GM12878 (cell line): ENCODE measurements around the gene MPHOSPH9. TPM values are rescaled to one million over a fixed set of nuclear protein-coding genes. Genes with fewer than 3 reads are reported as not detected.
"Not testable (repeated sequence)": the region's sequence is repeated elsewhere in the genome, so short reads cannot be mapped to it uniquely, and the experiment has no call there.

ENCODE experiments used
- ATAC-seq: fragments of 200-7000 bp; cut with Tn5 transposase; 3 replicates; pipeline ENCODE4 v1.9.1; 2020; ENCODE audit warnings: mild to moderate bottlenecking, moderate library complexity
- BruUV-seq: library from RNA; stranded (reverse); fragments of 400-500 nt; replicated peaks from 2 replicates; lab custom pipeline; 2021; lab: Mats Ljungman, UMichigan
- CTCF ChIA-PET: fragments of 300-600 bp; sonication (Branson Sonifier 250); formaldehyde crosslinking; extraction: SDS; loops from one replicate; lab custom pipeline; 2021; ENCODE audit warnings: inconsistent platforms; lab: Yijun Ruan, JAX
- POLR2A ChIA-PET: fragments of 350-600 bp; formaldehyde crosslinking; extraction: SDS; loops from one replicate; lab custom pipeline; 2021; ENCODE audit warnings: inconsistent platforms; lab: Charles Lee
- RAD21 ChIA-PET: fragments of 300-600 bp; sonication (Branson Sonifier 250); formaldehyde crosslinking; loops from one replicate; lab custom pipeline; 2023; ENCODE audit warnings: antibody characterized with exemption; ENCODE audit not compliant: unreplicated experiment; lab: Charles Lee
- SMC1A ChIA-PET: fragments of 300-600 bp; sonication (Branson Sonifier 250); formaldehyde crosslinking; loops from one replicate; lab custom pipeline; 2023; ENCODE audit not compliant: unreplicated experiment, uncharacterized antibody; lab: Charles Lee
- DNase-seq: peaks from one replicate; pipeline ENCODE4 v3.0.0-alpha.2; 2011; ENCODE audit warnings: low read depth, low spot score
- FAIRE-seq: peaks from 3 replicates; lab custom pipeline; 2011; peaks lifted over from hg19 to GRCh38; lab: Jason Lieb, UNC
- H2AFZ ChIP-seq: 2 replicates; pipeline ENCODE4 v1.6.0; 2011; ENCODE audit warnings: low read depth, low read length, control low read depth; ENCODE audit not compliant: control insufficient read depth
- H3K27ac ChIP-seq: 2 replicates; pipeline ENCODE4 v1.5.1; 2011; ENCODE audit warnings: control low read depth; ENCODE audit not compliant: control insufficient read depth, insufficient read depth
- H3K27me3 ChIP-seq, 2 experiments: replicated peaks in 1 of 2; 2 replicates each; pipeline versions ENCODE4 v1.6.0 to v1.6.1; 2011; ENCODE audit warnings: low read length in 1 of 2; ENCODE audit not compliant: control insufficient read depth in 2 of 2, insufficient read depth in 2 of 2
- H3K36me3 ChIP-seq, 2 experiments: 2 replicates each; pipeline ENCODE4 v1.5.1; 2011; ENCODE audit warnings: low read length in 1 of 2; ENCODE audit not compliant: control insufficient read depth in 2 of 2, insufficient read depth in 2 of 2
- H3K4me1 ChIP-seq: 2 replicates; pipeline ENCODE4 v1.6.1; 2011; ENCODE audit warnings: mild to moderate bottlenecking, low read length, moderate library complexity, mixed read lengths; ENCODE audit not compliant: control insufficient read depth, insufficient read depth
- H3K4me2 ChIP-seq: 2 replicates; pipeline ENCODE4 v1.6.0; 2011; ENCODE audit warnings: control low read depth; ENCODE audit not compliant: control insufficient read depth, insufficient read depth
- H3K4me3 ChIP-seq: fragments of 200-600 bp; sonication (generic); 2 replicates; pipeline ENCODE4 v1.5.1; 2016
- H3K79me2 ChIP-seq: 2 replicates; pipeline ENCODE4 v1.6.0; 2011; ENCODE audit warnings: low read length; ENCODE audit not compliant: control insufficient read depth, insufficient read depth
- H3K9ac ChIP-seq: 2 replicates; pipeline ENCODE4 v1.8.0; 2011; ENCODE audit warnings: low read length, control low read depth, mixed read lengths; ENCODE audit not compliant: control insufficient read depth, insufficient read depth
- H3K9me3 ChIP-seq: replicated peaks from 3 replicates; pipeline ENCODE4 v1.5.1; 2011; ENCODE audit warnings: mild to moderate bottlenecking, low read length; ENCODE audit not compliant: control insufficient read depth, insufficient read depth
- H4K20me1 ChIP-seq: 2 replicates; pipeline ENCODE4 v1.6.0; 2011; ENCODE audit not compliant: control insufficient read depth, insufficient read depth
- RFX5 ChIP-seq: IDR thresholded peaks from 2 replicates; pipeline ENCODE4 v1.6.1; 2011; ENCODE audit warnings: low read depth, low read length, improper control_type of control experiment
- SREBF1 ChIP-seq: IDR thresholded peaks from 2 replicates; pipeline ENCODE4 v1.6.1; 2012; ENCODE audit warnings: mild to moderate bottlenecking, low read length
- ZSCAN29 ChIP-seq: fragments of 450-650 bp; IDR thresholded peaks from 2 replicates; pipeline ENCODE4 v1.6.1; 2017; ENCODE audit warnings: mild to moderate bottlenecking, moderate library complexity
- WGBS: methylation state at CpG from one replicate; pipeline ENCODE4 v1.1.6; 2016; ENCODE audit warnings: low lambda C conversion rate; ENCODE audit not compliant: insufficient replicate concordance, insufficient coverage; ENCODE audit errors: missing lambda C conversion rate; 5-methylcytosine and 5-hydroxymethylcytosine counted together
- in situ Hi-C: fragments of 300-500 bp; cut with MboI; formaldehyde crosslinking; loops from 9 replicates; pipeline ENCODE4 v1.14.3; 2018; ENCODE audit warnings: mixed read lengths
- intact Hi-C: fragments of 100-400 bp; cut with micrococcal nuclease; formaldehyde crosslinking; loops from one replicate; pipeline ENCODE4 v1.14.2; 2022; ENCODE audit not compliant: unreplicated experiment
- polyA plus RNA-seq, 11 experiments: library from polyadenylated mRNA; depleted of rRNA in 4 of 11; unstranded in 6 of 11; stranded (reverse) in 5 of 11; fragments of >200 nt; fragmentation: Nextera tagmentation in 4 of 11; fragmentation: Illumina TruSeq in 1 of 11; extraction: Ambion mirVana in 4 of 11; extraction: Trizol in 1 of 11; gene quantifications; 1 replicate in 1 of 11; 2 replicates in 10 of 11; pipeline versions ENCODE4 v1.2.1 to v1.2.3, GENCODE V29; 2011 to 2016; ENCODE audit warnings: inconsistent platforms in 2 of 11, missing spikeins in 2 of 11, low read depth in 1 of 11
- total RNA-seq, 4 experiments: library from RNA; depleted of rRNA in 3 of 4; stranded (reverse); fragments of >200 nt in 3 of 4; fragmentation: Illumina TruSeq in 1 of 4; extraction: Trizol in 1 of 4; gene quantifications; 2 replicates each; pipeline versions ENCODE4 v1.2.1 to v1.2.3, GENCODE V29; 2013 to 2021
- TF ChIP-seq, protein P1 (sequence below): fragments of 450-650 bp; formaldehyde crosslinking; IDR thresholded peaks from 2 replicates; pipeline ENCODE4 v1.4.0; 2022; ENCODE audit warnings: mild to moderate bottlenecking, moderate library complexity
- TF ChIP-seq, protein P2 (sequence below): IDR thresholded peaks from 2 replicates; pipeline ENCODE4 v1.6.1; 2011; ENCODE audit warnings: borderline replicate concordance, low read depth, mild to moderate bottlenecking, moderate library complexity, mixed read lengths, low read length; ENCODE audit not compliant: insufficient read depth; ENCODE audit errors: extremely low read length

Gene MPHOSPH9
- total and polyA plus RNA-seq, 10 of the 15 experiments (the other 5 are each of a cell fraction or from before 2014, with no cell fraction given): 11.5 to 72.2 (median 45.7) TPM

DNA sequence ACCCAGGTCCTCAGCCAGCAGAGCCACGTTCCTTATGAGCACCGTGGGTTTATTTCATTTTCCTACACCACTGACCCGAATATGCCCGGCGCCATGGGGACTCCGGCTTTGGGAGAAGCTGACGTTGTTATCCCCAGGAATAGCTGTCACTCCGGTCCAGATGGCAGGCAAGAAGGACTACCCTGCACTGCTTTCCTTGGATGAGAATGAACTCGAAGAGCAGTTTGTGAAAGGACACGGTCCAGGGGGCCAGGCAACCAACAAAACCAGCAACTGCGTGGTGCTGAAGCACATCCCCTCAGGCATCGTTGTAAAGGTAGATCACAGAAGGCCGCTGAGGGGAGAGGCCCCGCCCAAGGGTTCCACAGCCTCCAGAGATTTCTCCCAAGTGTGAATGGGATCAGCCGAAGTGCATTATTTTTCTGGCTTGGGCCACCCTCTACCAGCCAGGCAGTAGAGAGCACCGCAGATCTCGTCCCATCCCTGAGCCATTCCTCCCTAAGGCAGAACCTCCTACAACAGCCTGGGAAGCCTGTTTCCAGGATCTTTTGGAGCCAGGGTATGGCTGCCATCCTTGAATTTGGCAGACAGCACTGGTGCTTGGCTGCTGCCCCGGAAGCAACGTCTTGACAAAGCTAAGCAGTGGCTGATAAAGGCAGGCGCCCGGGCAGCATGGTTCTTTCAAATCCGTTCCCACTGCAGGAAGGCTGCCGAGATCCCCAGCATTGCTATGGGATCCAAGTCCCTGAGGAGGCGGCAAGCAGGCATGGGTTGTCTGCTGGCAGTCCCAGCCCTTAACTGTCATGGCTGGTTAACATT is 20.9 kb upstream of the MPHOSPH9 start:
- Histone ChIP-seq H4K20me1 (no peaks in the 10 kb centered on the region; the same call in 1 of the 2 replicates), H3K4me1 (no peaks in the 10 kb centered on the region), H3K9ac (no peak overlapping the region), H3K27ac (no peak overlapping the region), H3K4me2 (no peak overlapping the region), H3K79me2 (peaks cover 5% of the 10 kb centered on the region), H3K9me3 (no peaks in the 10 kb centered on the region), H3K4me3 (no peak overlapping the region), H3K36me3 (peaks cover 11 to 17% of the 10 kb centered on the region in 2 experiments), H2AFZ (no peak overlapping the region), H3K27me3 (no peaks in the 10 kb centered on the region)
- POLR2A ChIA-PET: no interaction called here
- in situ Hi-C loops (no loop called here), intact Hi-C loops (no loop called here)
- SMC1A ChIA-PET: no interaction called here
- no peak for FAIRE-seq
- no peak for ATAC-seq
- TF ChIP-seq, protein P1, sequence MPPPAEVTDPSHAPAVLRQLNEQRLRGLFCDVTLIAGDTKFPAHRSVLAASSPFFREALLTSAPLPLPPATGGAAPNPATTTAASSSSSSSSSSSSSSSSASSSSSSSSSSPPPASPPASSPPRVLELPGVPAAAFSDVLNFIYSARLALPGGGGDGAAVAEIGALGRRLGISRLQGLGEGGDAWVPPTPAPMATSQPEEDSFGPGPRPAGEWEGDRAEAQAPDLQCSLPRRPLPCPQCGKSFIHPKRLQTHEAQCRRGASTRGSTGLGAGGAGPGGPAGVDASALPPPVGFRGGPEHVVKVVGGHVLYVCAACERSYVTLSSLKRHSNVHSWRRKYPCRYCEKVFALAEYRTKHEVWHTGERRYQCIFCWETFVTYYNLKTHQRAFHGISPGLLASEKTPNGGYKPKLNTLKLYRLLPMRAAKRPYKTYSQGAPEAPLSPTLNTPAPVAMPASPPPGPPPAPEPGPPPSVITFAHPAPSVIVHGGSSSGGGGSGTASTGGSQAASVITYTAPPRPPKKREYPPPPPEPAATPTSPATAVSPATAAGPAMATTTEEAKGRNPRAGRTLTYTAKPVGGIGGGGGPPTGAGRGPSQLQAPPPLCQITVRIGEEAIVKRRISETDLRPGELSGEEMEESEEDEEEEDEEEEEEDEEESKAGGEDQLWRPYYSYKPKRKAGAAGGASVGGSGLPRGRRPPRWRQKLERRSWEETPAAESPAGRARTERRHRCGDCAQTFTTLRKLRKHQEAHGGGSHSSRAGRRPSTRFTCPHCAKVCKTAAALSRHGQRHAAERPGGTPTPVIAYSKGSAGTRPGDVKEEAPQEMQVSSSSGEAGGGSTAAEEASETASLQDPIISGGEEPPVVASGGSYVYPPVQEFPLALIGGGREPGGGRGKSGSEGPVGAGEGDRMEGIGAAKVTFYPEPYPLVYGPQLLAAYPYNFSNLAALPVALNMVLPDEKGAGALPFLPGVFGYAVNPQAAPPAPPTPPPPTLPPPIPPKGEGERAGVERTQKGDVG (CRISPR knock-in tag): no peak
- TF ChIP-seq ZSCAN29: no peak
- TF ChIP-seq RFX5: no peak
- no peak for TF ChIP-seq SREBF1
- TF ChIP-seq, protein P2, sequence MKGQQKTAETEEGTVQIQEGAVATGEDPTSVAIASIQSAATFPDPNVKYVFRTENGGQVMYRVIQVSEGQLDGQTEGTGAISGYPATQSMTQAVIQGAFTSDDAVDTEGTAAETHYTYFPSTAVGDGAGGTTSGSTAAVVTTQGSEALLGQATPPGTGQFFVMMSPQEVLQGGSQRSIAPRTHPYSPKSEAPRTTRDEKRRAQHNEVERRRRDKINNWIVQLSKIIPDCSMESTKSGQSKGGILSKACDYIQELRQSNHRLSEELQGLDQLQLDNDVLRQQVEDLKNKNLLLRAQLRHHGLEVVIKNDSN: no peak
- no peak for DNase-seq
- RAD21 ChIA-PET: no interaction called here
- BruUV-seq: no TSS peak
- CTCF ChIA-PET: interaction anchor here (0.7 to 1.1 kb wide), 2 partner anchors 210 to 329 kb away, joined by 3 read pairs; no protein-coding TSS in a partner anchor
- WGBS: 96% methylated on average over 23 of the region's 24 CpGs

DNA sequence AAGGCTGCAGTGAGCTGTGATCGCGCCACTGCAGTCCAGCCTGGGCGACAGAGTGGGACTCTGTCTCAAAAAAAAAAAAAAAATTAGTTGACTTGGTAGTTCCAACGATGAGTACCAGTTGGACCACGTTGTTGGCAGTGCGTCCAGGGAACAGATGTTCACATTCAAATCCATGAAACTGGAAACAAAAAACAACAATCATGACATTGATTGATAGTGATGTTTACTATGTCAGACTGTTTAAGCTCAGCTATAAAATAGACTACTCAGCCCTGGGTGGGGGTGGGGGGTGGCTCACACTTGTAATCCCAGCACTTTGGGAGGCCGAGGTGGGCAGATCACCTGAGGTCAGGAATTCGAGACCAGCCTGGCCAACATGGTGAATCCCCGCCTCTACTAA is 19.4 kb upstream of the MPHOSPH9 start:
- H3K27ac ChIP-seq, FAIRE-seq, H3K27me3 ChIP-seq, ATAC-seq, intact Hi-C loops, H4K20me1 ChIP-seq, in situ Hi-C loops, H3K9ac ChIP-seq, DNase-seq, RAD21 ChIA-PET, H3K79me2 ChIP-seq, H3K4me2 ChIP-seq, H3K4me1 ChIP-seq, BruUV-seq, H2AFZ ChIP-seq, SMC1A ChIA-PET, H3K9me3 ChIP-seq, H3K4me3 ChIP-seq: not testable (repeated sequence)
- ChIA-PET CTCF (interaction anchor here (1.0 to 2.0 kb wide), 3 partner anchors 11 to 17 kb away, joined by 4 to 9 read pairs (median 4); no protein-coding TSS in a partner anchor), POLR2A (interaction anchor here (2.5 kb wide), 1 partner anchor 19 kb away, joined by 10 read pairs; the partner anchor contains the start of genes MPHOSPH9 and MTRFR)
- 95% methylated on average over 9 of the region's 9 CpGs for WGBS
- H3K36me3 ChIP-seq: peaks cover 16 to 17% of the 10 kb centered on the region in 2 experiments
